GM10266 (cell line): ENCODE measurements around the gene INPP5E.

Source experiments
- DNase-seq: peaks from one replicate; pipeline ENCODE4 v3.0.0; 2012; ENCODE audit errors: extremely low spot score
- CTCF ChIP-seq: IDR thresholded peaks from 2 replicates; pipeline ENCODE4 v1.5.1; 2012; ENCODE audit warnings: mild to moderate bottlenecking, low read depth; ENCODE audit not compliant: control insufficient read depth, insufficient read depth; ENCODE audit errors: missing control alignments

The INPP5E gene

GRCh38 chr9:136386018-136386417 lies 53.6 kb downstream of the INPP5E start:
- DNase-seq: no peak
- TF ChIP-seq CTCF: no peak

- TF ChIP-seq CTCF: no peak
- no peak for DNase-seq
Observed at GRCh38 chr9:136385015-136385414, 54.6 kb downstream of the INPP5E start.

GRCh38 chr9:136383436-136383835 lies 56.2 kb downstream of the INPP5E start:
- TF ChIP-seq CTCF: no peak
- no peak for DNase-seq

GRCh38 chr9:136381966-136382513 lies 57.6 kb downstream of the INPP5E start:
- DNase-seq: no peak
- no peak for TF ChIP-seq CTCF

GRCh38 chr9:136381311-136381710 lies 58.3 kb downstream of the INPP5E start:
- no peak for TF ChIP-seq CTCF
- DNase-seq: no peak

- DNase-seq: no peak
- no peak for TF ChIP-seq CTCF
Observed at GRCh38 chr9:136380381-136380780, 59.3 kb downstream of the INPP5E start.

GRCh38 chr9:136379891-136380290 lies 59.8 kb downstream of the INPP5E start:
- no peak for TF ChIP-seq CTCF
- DNase-seq: no peak
